K562 (cell line): ENCODE results near the gene IPO13. TPM values are rescaled to one million over a fixed set of nuclear protein-coding genes. Genes with fewer than 3 reads are reported as not detected.

Source experiments
- ATAC-seq: fragments of 200-7000 bp; cut with Tn5 transposase; 3 replicates; pipeline ENCODE4 v1.9.1; 2020; ENCODE audit warnings: moderate library complexity
- BruUV-seq: library from RNA; stranded (reverse); fragments of 400-500 nt; replicated peaks from 2 replicates; lab custom pipeline; 2021; lab: Mats Ljungman, UMichigan
- CTCF ChIA-PET: fragments of 300-600 bp; formaldehyde crosslinking; extraction: SDS; loops from one replicate; lab custom pipeline; 2021; ENCODE audit warnings: low intra/inter-chr PET ratio; lab: Yijun Ruan, JAX
- POLR2A ChIA-PET: fragments of 300-600, 350-650 bp; sonication (Branson Sonifier 250); formaldehyde crosslinking; extraction: SDS; loops from one replicate; lab custom pipeline; 2021; ENCODE audit warnings: antibody characterized with exemption, inconsistent platforms; lab: Yijun Ruan, JAX
- DNase-seq, 4 experiments: peaks; one replicate each; pipeline versions ENCODE4 v3.0.0 to v3.0.0-alpha.2; 2011 to 2018; ENCODE audit warnings: low spot score in 3 of 4, mixed read lengths in 3 of 4; ENCODE audit errors: extremely low read depth in 1 of 4
- FAIRE-seq: peaks from 2 replicates; lab custom pipeline; 2011; peaks lifted over from hg19 to GRCh38; lab: Jason Lieb, UNC
- H2AFZ ChIP-seq: 2 replicates; pipeline ENCODE4 v1.6.0; 2011; ENCODE audit warnings: low read depth, low read length, control low read depth, inconsistent platforms
- H3K27ac ChIP-seq: fragments of 200-600 bp; 3 replicates; pipeline ENCODE4 v1.8.0; 2011; ENCODE audit warnings: low read depth, mild to moderate bottlenecking, control low read depth, inconsistent platforms, low read length, moderate library complexity, mixed read lengths; ENCODE audit errors: extremely low read depth
- H3K27me3 ChIP-seq, 2 experiments: fragments of 300-600 bp in 1 of 2; 2 replicates in 1 of 2; 3 replicates in 1 of 2; pipeline versions ENCODE4 v1.6.0 to v1.8.0; 2011; ENCODE audit warnings: inconsistent platforms in 2 of 2, low read length in 2 of 2, mild to moderate bottlenecking in 1 of 2, mixed read lengths in 1 of 2, moderate library complexity in 1 of 2; ENCODE audit not compliant: control insufficient read depth in 2 of 2, insufficient read depth in 2 of 2
- H3K36me3 ChIP-seq: fragments of 300-600 bp; 3 replicates; pipeline ENCODE4 v1.8.0; 2011; ENCODE audit warnings: mild to moderate bottlenecking, low read length, inconsistent platforms; ENCODE audit not compliant: control insufficient read depth, insufficient read depth
- H3K4me1 ChIP-seq, 2 experiments: fragments of 200-600 bp in 1 of 2; replicated peaks in 1 of 2; 2 replicates in 1 of 2; 3 replicates in 1 of 2; pipeline versions ENCODE4 v1.5.1 to v1.8.0; 2011; ENCODE audit warnings: inconsistent platforms in 2 of 2, low read length in 2 of 2, mild to moderate bottlenecking in 1 of 2, mixed read lengths in 1 of 2, moderate library complexity in 1 of 2; ENCODE audit not compliant: control insufficient read depth in 2 of 2, insufficient read depth in 2 of 2
- H3K4me2 ChIP-seq: 2 replicates; pipeline ENCODE4 v1.6.1; 2011; ENCODE audit warnings: low read length, control low read depth, inconsistent platforms, mixed read lengths; ENCODE audit not compliant: insufficient read depth
- H3K4me3 ChIP-seq: fragments of 200-600 bp; sonication (generic), shearing (Covaris generic); 2 replicates; pipeline ENCODE4 v1.5.1; 2016; ENCODE audit warnings: control low read depth, inconsistent platforms
- H3K79me2 ChIP-seq: fragments of 200-600 bp; 3 replicates; pipeline ENCODE4 v1.8.0; 2011; ENCODE audit warnings: low read length, inconsistent platforms; ENCODE audit not compliant: control insufficient read depth, insufficient read depth
- H3K9ac ChIP-seq, 2 experiments: 2 replicates each; pipeline versions ENCODE4 v1.6.0 to v1.6.1; 2011; ENCODE audit warnings: low read depth in 2 of 2, low read length in 2 of 2, control low read depth in 1 of 2, inconsistent platforms in 1 of 2, mild to moderate bottlenecking in 1 of 2, mixed read lengths in 1 of 2; ENCODE audit not compliant: insufficient read depth in 1 of 2
- H3K9me1 ChIP-seq: one replicate; pipeline ENCODE4 v1.6.0; 2011; ENCODE audit warnings: inconsistent platforms, mild to moderate bottlenecking, low read length, moderate library complexity; ENCODE audit not compliant: control insufficient read depth, insufficient read depth
- H3K9me3 ChIP-seq: replicated peaks from 2 replicates; pipeline ENCODE4 v1.5.1; 2011; ENCODE audit warnings: low read depth, low read length, inconsistent platforms; ENCODE audit not compliant: control insufficient read depth, insufficient read depth
- H4K20me1 ChIP-seq: replicated peaks from 2 replicates; pipeline ENCODE4 v1.6.1; 2011; ENCODE audit warnings: low read length, inconsistent platforms, mixed read lengths; ENCODE audit not compliant: control insufficient read depth, insufficient read depth
- BRD4 ChIP-seq: fragments of 200-600 bp; sonication (generic); IDR thresholded peaks from 2 replicates; pipeline ENCODE4 v1.6.1; 2017; ENCODE audit warnings: inconsistent platforms
- CCNT2 ChIP-seq: IDR thresholded peaks from 2 replicates; pipeline ENCODE4 v1.6.1; 2011; ENCODE audit warnings: borderline replicate concordance, low read depth, mild to moderate bottlenecking, moderate library complexity, mixed read lengths, low read length; ENCODE audit not compliant: insufficient read length; ENCODE audit errors: extremely low read depth
- ESRRB ChIP-seq: fragments of 250-450 bp; sonication (Bioruptor Pico); IDR thresholded peaks from 2 replicates; pipeline ENCODE4 v1.5.0; 2020; ENCODE audit warnings: mild to moderate bottlenecking, moderate library complexity, borderline replicate concordance
- HDAC3 ChIP-seq: fragments of 450-650 bp; IDR thresholded peaks from 2 replicates; pipeline ENCODE4 v1.6.1; 2018; ENCODE audit warnings: borderline replicate concordance, mild to moderate bottlenecking, moderate library complexity; ENCODE audit not compliant: partially characterized antibody
- MYC ChIP-seq, 2 experiments: fragments of 250-450 bp in 1 of 2; sonication (Bioruptor Pico) in 1 of 2; IDR thresholded peaks; 2 replicates each; pipeline versions ENCODE4 v1.5.1 to v1.6.1; 2012 to 2021; ENCODE audit warnings: low read depth in 2 of 2, borderline replicate concordance in 1 of 2, improper control_type of control experiment in 1 of 2, low read length in 1 of 2, mild to moderate bottlenecking in 1 of 2, moderate library complexity in 1 of 2
- RBM39 ChIP-seq: fragments of 200-400 bp; formaldehyde crosslinking; optimal IDR thresholded peaks from 2 replicates; pipeline ENCODE3; 2018; ENCODE audit warnings: low read depth, low read length
- SIN3B ChIP-seq: fragments of 450-650 bp; IDR thresholded peaks from 2 replicates; pipeline ENCODE4 v1.6.1; 2017; ENCODE audit warnings: low read depth, mild to moderate bottlenecking, moderate library complexity
- SMAD1 ChIP-seq: fragments of 150-350 bp; IDR thresholded peaks from 2 replicates; pipeline ENCODE4 v1.6.1; 2014; ENCODE audit warnings: low read length, low read depth; ENCODE audit not compliant: partially characterized antibody
- TBP ChIP-seq: optimal IDR thresholded peaks from 2 replicates; pipeline ENCODE3; 2011; ENCODE audit warnings: low read depth, low read length, improper control_type of control experiment
- ZNF253 ChIP-seq: fragments of 250-450 bp; sonication (Bioruptor Pico); conservative IDR thresholded peaks from 2 replicates; pipeline ENCODE4 v1.6.1; 2021; ENCODE audit warnings: mild to moderate bottlenecking
- WGBS: fragments of 100-300 bp; shearing (Covaris generic); methylation state at CpG from one replicate; pipeline ENCODE4 v1.1.6; 2016; ENCODE audit warnings: low coverage, mixed read lengths; ENCODE audit not compliant: insufficient coverage; ENCODE audit errors: missing lambda C conversion rate; 5-methylcytosine and 5-hydroxymethylcytosine counted together
- in situ Hi-C: fragments of 300-500 bp; cut with MboI; formaldehyde crosslinking; loops from 4 replicates; pipeline ENCODE4 v1.15.0; 2018; ENCODE audit warnings: inconsistent platforms, mixed read lengths
- intact Hi-C: fragments of 100-400 bp; cut with micrococcal nuclease; formaldehyde crosslinking; loops from 2 replicates; pipeline ENCODE4 v1.14.2; 2022
- polyA plus RNA-seq, 8 experiments: library from polyadenylated mRNA; depleted of rRNA in 4 of 8; stranded (reverse) in 5 of 8; unstranded in 3 of 8; fragments of >200 nt; fragmentation: Nextera tagmentation in 2 of 8; fragmentation: Illumina TruSeq in 1 of 8; extraction: Ambion mirVana in 2 of 8; extraction: Trizol in 1 of 8; gene quantifications; 2 replicates each; pipeline versions ENCODE4 v1.2.1 to v1.2.3, GENCODE V29; 2011 to 2014; ENCODE audit warnings: inconsistent platforms in 1 of 8, missing spikeins in 1 of 8
- total RNA-seq, 7 experiments: library from RNA; depleted of rRNA in 6 of 7; stranded (reverse); fragments of >200 nt in 6 of 7; fragmentation: Illumina TruSeq in 2 of 7; extraction: Trizol in 2 of 7; gene quantifications; 2 replicates each; pipeline versions ENCODE4 v1.2.1 to v1.2.3, GENCODE V29; 2011 to 2021; ENCODE audit warnings: low replicate concordance in 1 of 7
- TF ChIP-seq, protein P1 (sequence below), 3 experiments: IDR thresholded peaks in 2 of 3; conservative IDR thresholded peaks in 1 of 3; 2 replicates each; pipeline ENCODE4 v1.5.1; 2011 to 2012; ENCODE audit warnings: low read length in 3 of 3, mild to moderate bottlenecking in 3 of 3, control low read depth in 2 of 3, improper control_type of control experiment in 1 of 3, inconsistent platforms in 1 of 3, low read depth in 1 of 3, mixed read lengths in 1 of 3, moderate library complexity in 1 of 3; ENCODE audit not compliant: insufficient read depth in 2 of 3
- TF ChIP-seq, protein P2 (sequence below): sonication (generic); formaldehyde crosslinking; IDR thresholded peaks from 2 replicates; pipeline ENCODE4 v1.8.1; 2023; ENCODE audit warnings: missing genetic modification reagents, mild to moderate bottlenecking, borderline replicate concordance
- TF ChIP-seq, protein P3 (sequence below): fragments of 250-450 bp; sonication (Bioruptor Pico); IDR thresholded peaks from 2 replicates; pipeline ENCODE4 v1.4.0; 2020

Gene IPO13
- total and polyA plus RNA-seq, 9 of the 15 experiments (the other 6 are each of a cell fraction or from before 2014, with no cell fraction given): 7.0 to 30.8 (median 16.2) TPM

DNA sequence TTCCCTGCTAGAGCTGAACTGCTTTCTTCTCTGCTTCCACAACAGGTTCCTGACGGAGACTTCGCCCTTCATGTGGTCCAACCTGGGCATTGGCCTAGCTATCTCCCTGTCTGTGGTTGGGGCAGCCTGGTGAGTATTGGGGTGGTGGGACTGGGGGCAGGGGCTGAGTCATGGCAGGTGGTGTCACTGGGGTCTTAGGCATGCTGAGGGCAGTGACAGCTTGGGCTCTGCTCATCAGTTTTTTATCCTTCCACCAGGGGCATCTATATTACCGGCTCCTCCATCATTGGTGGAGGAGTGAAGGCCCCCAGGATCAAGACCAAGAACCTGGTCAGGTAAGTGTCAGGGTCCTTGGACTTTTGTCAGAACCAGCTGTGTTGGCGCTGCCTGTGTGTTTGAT, 29.3 kb downstream of the IPO13 start:
- Histone ChIP-seq H3K9me3 (no peaks in the 10 kb centered on the region), H3K27me3 (no peaks in the 10 kb centered on the region), H3K4me2 (peak overlapping the region; percentile 90), H3K9ac (peak overlapping the region; percentile 88 to 98), H2AFZ (no peak overlapping the region), H3K4me1 (peaks cover 47 to 73% of the 10 kb centered on the region in 2 experiments), H3K79me2 (peaks cover 64% of the 10 kb centered on the region), H3K9me1 (peaks cover 17% of the 10 kb centered on the region), H3K36me3 (peaks cover 65% of the 10 kb centered on the region), H3K4me3 (peak overlapping the region; percentile 87), H3K27ac (peak overlapping the region; percentile 89), H4K20me1 (peaks cover 24% of the 10 kb centered on the region)
- ChIA-PET CTCF (no interaction called here), POLR2A (interaction anchor here (0.6 to 2.5 kb wide), 8 partner anchors 8 to 72 kb away, joined by 3 to 7 read pairs (median 4); no protein-coding TSS in a partner anchor)
- no peak for TF ChIP-seq CCNT2
- peak; percentile 4 for TF ChIP-seq TBP
- TF ChIP-seq, protein P1, sequence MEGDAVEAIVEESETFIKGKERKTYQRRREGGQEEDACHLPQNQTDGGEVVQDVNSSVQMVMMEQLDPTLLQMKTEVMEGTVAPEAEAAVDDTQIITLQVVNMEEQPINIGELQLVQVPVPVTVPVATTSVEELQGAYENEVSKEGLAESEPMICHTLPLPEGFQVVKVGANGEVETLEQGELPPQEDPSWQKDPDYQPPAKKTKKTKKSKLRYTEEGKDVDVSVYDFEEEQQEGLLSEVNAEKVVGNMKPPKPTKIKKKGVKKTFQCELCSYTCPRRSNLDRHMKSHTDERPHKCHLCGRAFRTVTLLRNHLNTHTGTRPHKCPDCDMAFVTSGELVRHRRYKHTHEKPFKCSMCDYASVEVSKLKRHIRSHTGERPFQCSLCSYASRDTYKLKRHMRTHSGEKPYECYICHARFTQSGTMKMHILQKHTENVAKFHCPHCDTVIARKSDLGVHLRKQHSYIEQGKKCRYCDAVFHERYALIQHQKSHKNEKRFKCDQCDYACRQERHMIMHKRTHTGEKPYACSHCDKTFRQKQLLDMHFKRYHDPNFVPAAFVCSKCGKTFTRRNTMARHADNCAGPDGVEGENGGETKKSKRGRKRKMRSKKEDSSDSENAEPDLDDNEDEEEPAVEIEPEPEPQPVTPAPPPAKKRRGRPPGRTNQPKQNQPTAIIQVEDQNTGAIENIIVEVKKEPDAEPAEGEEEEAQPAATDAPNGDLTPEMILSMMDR (IDR thresholded peaks at IDR 0.05 in 2 of 3, conservative IDR thresholded peaks at IDR 0.05 in 1 of 3; ENCODE audit: insufficient read depth in 2 of 3, low read depth in 1 of 3, low read length in 3 of 3): 0 out of 6 replicates have a peak, but pooled peaks have one; percentile 1 to 18 (median 17)
- no peak for TF ChIP-seq RBM39
- no peak for TF ChIP-seq HDAC3
- TF ChIP-seq MYC (IDR thresholded peaks at IDR 0.05; ENCODE audit: low read depth, low read length): no peak
- TF ChIP-seq MYC (CRISPR knock-in tag; IDR thresholded peaks at IDR 0.05; ENCODE audit: borderline replicate concordance, low read depth): no peak
- TF ChIP-seq ZNF253 (CRISPR knock-in tag): no peak
- TF ChIP-seq, protein P2, sequence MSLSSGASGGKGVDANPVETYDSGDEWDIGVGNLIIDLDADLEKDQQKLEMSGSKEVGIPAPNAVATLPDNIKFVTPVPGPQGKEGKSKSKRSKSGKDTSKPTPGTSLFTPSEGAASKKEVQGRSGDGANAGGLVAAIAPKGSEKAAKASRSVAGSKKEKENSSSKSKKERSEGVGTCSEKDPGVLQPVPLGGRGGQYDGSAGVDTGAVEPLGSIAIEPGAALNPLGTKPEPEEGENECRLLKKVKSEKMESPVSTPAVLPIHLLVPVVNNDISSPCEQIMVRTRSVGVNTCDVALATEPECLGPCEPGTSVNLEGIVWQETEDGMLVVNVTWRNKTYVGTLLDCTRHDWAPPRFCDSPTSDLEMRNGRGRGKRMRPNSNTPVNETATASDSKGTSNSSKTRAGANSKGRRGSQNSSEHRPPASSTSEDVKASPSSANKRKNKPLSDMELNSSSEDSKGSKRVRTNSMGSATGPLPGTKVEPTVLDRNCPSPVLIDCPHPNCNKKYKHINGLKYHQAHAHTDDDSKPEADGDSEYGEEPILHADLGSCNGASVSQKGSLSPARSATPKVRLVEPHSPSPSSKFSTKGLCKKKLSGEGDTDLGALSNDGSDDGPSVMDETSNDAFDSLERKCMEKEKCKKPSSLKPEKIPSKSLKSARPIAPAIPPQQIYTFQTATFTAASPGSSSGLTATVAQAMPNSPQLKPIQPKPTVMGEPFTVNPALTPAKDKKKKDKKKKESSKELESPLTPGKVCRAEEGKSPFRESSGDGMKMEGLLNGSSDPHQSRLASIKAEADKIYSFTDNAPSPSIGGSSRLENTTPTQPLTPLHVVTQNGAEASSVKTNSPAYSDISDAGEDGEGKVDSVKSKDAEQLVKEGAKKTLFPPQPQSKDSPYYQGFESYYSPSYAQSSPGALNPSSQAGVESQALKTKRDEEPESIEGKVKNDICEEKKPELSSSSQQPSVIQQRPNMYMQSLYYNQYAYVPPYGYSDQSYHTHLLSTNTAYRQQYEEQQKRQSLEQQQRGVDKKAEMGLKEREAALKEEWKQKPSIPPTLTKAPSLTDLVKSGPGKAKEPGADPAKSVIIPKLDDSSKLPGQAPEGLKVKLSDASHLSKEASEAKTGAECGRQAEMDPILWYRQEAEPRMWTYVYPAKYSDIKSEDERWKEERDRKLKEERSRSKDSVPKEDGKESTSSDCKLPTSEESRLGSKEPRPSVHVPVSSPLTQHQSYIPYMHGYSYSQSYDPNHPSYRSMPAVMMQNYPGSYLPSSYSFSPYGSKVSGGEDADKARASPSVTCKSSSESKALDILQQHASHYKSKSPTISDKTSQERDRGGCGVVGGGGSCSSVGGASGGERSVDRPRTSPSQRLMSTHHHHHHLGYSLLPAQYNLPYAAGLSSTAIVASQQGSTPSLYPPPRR (CRISPR knock-in tag): no peak
- TF ChIP-seq BRD4: no peak
- TF ChIP-seq ESRRB (CRISPR knock-in tag): no peak
- TF ChIP-seq, protein P3, sequence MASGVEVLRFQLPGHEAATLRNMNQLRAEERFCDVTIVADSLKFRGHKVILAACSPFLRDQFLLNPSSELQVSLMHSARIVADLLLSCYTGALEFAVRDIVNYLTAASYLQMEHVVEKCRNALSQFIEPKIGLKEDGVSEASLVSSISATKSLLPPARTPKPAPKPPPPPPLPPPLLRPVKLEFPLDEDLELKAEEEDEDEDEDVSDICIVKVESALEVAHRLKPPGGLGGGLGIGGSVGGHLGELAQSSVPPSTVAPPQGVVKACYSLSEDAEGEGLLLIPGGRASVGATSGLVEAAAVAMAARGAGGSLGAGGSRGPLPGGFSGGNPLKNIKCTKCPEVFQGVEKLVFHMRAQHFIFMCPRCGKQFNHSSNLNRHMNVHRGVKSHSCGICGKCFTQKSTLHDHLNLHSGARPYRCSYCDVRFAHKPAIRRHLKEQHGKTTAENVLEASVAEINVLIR (CRISPR knock-in tag): no peak
- TF ChIP-seq SMAD1: no peak
- no peak for TF ChIP-seq SIN3B
- in situ Hi-C loops: no loop called here
- intact Hi-C loops: no loop called here
- ATAC-seq: no peak
- BruUV-seq: no TSS peak
- peak in 2 of 4 experiments; percentile 51 to 56 for DNase-seq
- 63% methylated on average over 4 of the region's 4 CpGs for WGBS
- no peak for FAIRE-seq
